GM18499 (cell line): ENCODE measurements around the gene PLEKHF1.

Experiments used
- ATAC-seq: cut with Tn5 transposase; IDR thresholded peaks from one replicate; pipeline ENCODE4 v1.9.1; 2021; ENCODE audit warnings: moderate number of reproducible peaks; ENCODE audit not compliant: insufficient read depth, unreplicated experiment

Gene PLEKHF1

DNA sequence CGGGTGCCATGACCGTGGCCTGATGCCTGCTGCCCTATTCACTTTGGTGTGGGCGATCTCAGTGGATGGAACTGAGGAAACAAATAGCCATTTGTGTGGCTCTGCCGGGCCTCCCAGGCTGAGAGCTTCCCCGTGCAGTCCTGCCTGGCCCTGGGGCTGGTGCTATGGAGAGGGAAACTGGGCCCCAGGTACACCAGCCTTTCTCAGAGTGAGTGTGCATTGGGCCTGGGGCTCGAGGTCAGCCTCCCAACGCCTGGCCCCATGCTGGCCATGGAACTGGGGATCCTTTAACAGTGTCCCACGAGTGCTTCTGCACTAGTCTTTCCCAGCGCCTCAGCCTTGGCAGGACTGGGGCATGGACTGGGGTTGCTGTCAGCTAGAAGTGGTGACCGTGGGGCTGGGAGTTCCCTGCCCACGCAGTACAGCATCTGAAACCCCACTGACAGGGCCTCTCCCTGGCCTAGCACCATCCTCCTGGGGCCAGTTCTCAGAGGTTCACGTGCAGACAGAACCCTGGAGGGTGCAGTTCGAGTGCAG, 10.5 kb downstream of the PLEKHF1 start:
- ATAC-seq, result no peak

DNA sequence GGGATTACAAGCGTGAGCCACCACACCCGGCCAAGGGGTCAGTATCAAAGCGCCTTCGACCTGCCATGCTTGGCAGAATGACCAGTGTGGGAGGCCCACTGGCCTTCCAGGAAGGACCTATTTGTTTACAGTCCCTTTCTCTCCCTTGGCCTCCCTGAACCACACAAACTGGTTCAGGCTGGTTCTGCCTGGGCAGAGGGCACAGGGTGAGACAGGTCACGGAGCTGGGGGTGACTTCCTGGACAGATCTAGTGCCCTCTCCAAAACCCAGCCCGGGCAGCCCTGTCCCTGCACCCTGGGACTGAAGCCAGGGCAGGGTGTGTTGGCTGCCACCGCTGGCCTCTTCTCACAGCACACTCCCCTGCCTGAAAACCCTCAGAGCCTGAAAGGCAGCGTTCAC, 11.3 kb downstream of the PLEKHF1 start:
- no peak for ATAC-seq

DNA sequence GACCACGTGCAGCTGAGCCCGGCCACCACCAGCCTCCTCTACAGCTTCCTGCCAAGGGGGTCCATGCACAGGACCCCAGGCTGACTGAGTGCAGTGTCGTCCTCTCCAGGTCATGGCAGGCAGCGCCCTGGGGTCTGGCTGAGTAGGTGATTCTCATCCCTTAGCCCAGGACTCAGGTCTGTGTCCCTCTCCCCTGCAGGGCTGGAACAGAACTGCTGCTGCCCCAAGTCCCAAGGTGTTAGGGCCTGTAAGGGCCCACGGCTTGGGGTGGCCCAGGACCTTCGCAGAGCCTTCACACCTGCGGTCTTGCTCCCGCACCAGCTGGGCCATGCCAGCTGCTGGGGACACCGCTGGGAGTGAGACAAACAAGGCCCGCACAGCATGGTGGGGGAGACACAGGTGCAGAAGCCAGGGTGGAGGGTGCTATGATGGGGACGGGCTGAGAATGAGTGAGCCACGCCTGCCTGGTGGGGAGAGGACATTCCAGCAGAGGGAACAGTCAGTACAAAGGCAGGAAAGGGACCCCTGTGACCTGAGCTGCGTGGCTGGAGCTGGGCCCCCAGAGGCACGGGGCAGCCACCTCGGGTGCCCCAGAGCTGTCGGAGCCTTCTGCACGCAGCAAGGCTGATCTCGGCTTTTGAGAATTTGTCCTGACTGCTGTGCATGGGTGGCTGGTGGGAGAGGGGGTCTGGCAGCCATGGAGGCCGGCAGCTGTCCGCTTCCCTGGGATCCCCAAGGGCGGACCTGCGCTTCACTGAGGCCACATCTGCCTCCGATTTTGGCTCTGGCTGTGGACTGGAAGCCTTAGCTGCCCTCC, 11.9 kb downstream of the PLEKHF1 start:
- no peak for ATAC-seq

DNA sequence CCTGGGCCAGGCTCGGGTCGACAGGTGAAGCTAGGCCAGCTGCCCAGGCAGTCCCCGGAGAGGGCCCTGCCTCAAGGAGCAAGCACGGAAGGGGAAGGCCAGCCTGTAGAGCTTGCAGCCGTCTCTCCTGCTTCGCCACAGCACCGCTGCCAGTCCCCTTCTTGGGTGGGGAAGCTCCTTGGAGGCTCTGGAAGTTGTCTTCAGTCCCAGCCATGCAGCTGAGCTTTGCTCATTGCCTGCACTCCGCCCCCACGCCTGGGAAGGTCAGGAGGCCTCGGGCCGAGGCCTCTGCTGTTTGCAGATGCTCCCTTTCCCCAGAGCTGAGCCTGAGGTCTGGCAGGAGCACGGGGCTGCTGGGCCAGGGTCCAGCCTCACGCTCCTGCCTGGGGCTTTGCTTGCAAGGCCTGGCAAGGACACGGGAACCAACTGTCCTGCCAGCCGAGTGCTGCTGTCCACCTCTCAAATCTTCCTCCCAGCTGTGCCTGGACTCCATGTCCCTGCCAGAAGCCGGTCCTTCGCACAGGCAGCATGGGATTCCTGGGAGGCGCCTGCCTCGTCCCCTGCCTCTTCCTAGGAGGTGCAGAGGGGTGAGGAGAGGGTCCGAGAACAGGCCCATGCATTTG, 13.3 kb downstream of the PLEKHF1 start:
- no peak for ATAC-seq

DNA sequence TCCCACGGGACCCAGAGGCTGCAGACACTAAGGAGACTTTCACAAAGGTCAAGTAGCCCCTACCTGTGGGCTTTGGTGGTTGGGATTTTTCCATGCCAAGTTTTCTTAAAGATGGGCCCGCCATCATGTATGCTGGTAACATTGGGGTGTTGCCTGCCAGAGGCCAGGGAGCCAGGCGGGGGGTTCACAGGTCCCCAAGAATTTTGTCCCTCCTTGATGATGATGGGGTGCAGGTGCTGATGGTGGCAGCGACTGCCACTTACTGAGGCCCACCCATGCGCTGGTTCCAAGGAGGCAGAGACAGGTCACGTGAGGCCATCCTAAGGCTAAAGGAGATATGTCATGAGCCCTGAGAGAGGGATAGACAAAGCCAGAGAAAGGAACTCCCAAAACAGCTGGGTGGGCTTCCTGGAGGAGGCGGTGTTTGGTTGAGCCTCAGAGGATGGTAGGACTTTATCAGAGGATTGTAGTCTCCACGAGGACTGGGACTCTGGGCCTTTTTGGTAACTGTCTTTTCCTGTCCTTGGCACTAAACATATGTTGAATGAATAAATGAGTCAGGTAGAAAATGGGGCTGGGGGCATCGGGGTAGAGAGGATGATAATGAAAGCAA, 14.4 kb downstream of the PLEKHF1 start:
- no peak for ATAC-seq

DNA sequence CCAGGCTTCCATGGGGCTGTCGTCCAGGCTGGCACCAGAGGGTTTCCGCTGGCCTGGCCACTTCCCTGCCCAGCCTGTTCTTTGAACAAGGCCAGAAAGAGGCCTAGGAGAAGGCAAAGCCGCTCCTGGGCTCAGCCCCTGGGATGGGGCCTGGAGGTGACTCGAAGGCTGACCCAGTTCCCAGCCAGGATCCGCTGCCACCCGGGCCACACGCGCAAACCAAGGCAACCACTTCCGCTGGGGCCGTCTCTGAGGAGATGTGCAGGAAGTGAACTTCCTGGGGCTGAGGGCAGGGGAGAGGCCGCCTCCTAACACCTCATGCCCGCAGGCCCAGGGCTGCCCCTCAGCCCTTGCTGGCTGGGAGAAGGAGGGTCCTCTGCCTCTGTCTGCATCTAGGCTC, 15.2 kb downstream of the PLEKHF1 start:
- no peak for ATAC-seq

DNA sequence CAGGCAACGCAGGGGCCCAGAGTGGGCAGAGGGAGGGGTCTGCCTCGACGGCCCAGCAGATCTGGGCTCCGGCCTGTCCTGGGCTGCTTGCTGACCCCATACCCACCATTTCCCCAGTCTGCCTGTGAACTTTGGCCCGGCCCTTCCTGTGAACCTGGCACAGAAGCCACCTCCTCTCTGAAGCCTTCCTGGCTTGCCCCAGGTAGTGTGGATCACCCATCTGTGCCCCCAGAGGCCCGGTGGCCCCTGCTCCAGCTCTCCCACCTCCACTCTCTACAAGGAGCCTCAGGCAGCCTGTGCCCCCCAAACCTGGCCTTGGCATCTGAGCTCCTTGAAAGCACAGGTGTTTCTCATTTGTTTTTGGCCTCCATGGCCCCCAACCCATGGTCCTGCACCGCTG, 15.7 kb downstream of the PLEKHF1 start:
- no peak for ATAC-seq

DNA sequence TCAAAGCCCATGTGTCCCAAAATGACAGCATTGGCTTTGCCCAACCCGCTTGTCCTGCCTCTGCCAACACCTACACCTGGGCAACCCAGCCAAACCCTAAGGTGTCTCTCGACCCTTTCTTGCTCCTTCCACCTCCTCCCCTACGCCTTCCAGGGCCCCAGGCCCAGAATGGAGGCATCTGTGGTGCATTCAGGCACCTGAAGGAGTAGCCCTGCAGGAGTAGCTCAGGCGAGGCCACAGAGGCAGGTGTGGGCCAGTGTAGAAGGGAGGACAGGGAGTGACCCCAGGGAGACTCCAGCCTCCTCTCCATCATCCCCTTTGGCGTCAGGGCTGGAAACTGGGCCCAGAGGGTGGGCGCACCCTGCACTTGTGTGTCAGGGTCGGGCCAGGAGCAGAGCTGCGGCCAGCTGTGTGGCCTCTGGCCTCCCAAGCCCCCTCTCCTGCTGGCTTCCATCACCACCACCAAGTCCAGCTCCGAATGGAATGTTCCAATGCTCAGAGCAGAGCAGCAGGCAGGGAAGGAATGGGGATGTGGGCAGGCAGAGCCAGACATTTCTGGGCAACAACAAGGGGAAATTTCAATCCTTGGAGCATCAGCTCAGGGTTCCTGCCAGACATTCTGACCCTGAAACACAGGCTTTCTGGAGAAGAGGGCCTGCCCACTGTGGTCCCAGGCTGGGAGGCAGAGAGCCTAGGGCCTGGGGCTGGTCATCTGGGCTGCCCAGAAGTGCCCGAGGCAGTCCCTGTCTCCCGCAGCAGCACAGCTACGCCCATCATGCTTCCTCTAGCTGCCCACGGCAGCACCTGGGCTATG, 16.4 kb downstream of the PLEKHF1 start:
- no peak for ATAC-seq

DNA sequence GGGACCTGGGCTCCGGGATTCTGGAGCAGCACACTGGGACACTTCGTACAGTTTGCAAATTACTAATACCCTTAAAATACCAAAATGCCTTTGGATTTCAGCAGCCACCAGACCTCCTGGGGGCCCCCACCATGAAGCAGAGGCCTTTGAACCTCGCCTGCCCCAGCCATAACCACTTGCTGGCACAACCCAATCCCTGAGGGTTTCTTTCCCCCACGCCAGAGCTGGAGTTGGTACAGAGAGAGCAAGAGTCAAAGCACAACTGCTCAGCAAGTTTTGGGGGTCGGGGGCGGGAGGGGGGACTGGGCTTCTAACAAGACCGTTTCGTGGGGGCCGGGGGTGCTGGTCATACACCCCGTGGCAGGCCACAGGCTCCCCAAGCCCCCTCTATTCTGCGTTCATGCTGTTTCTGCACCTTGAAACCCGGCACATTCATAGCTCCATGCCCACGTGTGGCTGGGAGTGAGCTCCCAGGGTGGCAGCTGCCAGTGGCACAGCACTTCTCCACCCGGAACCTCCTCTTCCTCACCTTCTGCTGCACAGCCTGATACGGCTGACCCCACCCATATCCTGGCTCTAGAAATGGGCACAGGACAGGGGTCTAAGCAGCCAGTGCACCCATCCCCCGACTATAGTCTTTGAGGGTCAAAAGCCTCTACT, 17.1 kb downstream of the PLEKHF1 start:
- no peak for ATAC-seq

DNA sequence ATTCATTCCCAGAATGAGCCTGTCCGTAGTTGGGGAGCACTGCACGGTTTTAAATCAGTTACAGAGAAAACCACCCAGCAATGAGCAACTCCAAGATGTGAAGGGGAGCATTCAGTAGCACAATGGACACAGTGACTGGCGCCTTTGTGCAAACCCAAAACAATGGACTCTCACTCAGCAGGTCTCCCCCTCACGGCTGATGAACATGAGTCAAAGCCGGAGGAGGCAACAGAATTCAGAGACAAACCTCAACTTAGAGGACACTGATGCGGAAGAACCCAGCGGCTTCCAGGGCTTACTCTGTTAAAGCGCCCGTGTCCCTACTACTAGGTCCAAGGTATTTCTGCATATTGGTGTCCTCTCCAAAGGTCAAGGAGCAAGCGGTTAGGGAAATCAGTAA, 17.7 kb downstream of the PLEKHF1 start:
- no peak for ATAC-seq

DNA sequence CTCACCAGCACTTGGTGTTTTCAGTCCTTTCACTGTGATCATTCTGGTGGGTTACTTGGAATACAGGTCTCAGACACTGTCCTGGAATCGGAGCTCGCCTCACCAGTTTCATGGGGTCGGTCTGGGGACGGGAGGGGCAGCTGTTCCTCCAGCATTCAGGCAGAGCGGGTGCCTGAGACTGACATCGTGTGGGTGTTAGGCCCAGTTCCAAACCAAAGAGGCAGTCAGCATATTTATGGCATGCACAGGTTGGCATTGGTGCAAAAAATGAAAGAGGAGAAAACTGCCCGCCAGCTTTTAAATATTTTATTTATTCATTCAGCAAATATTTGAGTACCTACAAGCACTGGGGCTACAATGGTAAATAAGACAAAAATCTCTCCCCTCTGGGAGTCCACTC, 20.1 kb downstream of the PLEKHF1 start:
- no peak for ATAC-seq

DNA sequence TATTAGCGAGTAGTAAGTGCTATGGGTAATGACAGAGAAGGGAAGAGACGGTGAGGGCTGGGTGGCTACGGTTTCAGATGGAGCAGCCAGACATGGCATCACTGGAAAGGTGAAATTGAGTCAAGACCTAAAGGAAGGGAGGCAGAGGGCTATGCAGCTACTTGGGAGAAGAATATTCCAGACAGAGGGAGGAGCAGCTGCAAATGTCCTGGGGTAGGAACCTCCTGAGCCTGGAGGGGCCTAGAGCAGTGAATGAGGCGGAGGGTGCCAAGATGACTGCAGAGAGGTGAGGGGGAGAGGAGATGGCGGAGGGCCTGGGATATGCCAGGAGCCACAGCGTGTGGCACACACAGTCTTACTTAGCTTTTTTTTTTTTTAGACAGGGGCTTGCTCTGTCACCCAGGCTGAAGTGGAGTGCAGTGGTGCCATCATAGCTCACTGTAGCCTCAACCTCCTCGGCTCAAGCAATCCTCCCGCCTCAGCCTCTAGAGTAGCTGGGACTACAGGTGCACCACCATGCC, 21.1 kb downstream of the PLEKHF1 start:
- ATAC-seq, result no peak

DNA sequence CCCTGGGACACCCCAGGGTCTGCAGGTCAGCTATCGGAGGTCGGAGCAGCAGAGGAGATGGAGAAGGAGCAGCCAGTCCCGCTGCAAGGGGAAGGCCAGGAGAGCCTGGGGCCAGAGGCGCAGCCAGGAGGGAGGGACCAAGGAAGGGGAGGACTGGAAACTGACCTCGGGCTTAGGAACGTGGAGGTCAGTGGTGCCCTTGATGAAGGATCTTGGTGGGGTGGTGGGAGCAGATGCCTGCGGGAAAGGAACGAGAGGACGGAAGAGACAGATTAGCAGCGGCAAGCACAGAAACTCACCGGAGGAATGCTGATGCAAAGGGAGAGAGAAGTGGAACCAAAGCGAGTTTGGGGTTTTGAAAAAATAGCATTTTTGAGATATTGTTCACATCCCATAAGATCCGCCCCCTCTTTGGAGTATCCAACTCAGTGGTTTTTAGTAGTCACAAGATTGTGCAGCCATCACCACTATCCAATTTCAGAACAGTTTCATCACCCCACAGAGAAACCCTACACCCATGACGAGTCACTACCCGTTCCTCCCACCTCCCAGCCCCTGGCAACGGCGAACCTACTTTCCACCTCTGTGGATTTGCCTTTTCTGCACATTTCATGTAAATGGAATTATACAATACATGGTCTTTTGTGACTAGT, 22.1 kb downstream of the PLEKHF1 start:
- no peak for ATAC-seq

DNA sequence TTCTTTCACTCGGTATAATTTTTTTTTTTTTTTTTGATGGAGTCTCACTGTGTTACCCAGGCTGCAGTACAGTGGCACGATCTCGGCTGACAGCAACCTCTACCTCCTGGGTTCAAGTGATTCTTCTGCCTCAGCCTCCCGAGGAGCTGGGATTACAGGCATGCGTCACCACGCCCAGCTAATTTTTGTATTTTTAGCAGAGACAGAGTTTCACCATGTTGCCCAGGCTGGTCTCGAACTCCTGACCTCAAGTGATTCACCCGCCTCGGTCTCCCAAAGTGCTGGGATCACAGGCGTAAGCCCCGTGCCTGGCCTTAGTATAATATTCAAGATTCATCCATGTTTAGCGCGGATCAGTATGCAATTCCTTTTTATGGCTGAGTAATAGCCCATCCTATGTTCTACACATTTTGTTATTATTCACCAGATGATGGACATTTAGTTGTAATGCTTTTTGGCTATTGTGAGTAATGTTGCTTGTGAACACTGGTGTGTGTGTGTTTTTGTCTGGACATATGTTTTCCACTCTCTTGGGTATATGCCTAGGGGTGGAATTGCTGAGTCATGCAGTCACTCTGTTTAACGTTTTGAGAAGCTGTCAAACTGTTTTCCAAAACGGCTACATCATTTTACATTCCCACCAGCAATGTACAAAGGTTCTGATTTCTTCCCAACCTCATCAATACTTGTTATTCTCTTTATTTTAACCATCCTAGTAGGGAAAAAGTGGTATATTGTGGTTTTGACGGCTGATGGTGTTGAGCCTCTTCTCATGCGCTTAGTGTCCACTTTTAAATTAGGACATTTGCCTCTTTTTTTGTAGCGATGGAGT, 22.9 kb downstream of the PLEKHF1 start:
- no peak for ATAC-seq

DNA sequence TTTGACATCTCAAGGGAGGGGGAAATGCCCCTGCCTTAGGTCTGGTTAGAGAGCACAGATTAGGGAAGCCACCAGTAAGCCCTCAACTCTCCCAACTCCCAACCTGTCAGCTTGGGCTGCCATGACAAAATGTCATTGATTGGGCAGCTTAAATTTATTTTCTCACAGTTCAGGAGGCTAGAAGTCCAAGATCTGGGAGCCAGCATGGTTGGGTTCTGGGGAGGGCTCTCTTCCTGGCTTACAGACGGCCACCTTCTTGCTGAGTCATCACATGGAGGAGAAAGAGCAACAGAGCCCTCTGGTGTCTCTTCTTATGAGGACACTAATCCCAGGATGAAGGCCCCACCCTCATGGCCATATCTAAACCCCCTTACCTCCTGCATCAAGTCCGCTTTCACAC, 25.6 kb downstream of the PLEKHF1 start:
- ATAC-seq, result no peak

DNA sequence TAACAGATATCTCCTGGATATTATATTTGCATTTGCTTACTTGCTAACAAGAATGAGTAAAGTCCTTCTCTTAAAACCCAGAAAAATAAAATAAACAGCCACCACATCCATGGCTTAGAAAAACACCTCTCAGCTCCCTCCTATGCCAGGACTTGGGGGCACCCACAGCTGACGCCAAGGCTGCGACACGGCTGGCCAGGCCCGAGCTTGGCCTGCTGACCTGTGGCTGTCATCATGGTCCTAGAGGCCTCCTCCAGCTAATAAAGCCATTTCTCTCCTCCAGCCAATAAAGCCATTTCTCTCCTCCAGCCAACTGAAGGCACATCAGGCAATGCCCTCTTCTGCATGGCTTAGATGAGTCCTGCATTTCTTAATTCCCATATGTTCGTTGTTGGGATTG, 28.9 kb downstream of the PLEKHF1 start:
- ATAC-seq, result no peak

DNA sequence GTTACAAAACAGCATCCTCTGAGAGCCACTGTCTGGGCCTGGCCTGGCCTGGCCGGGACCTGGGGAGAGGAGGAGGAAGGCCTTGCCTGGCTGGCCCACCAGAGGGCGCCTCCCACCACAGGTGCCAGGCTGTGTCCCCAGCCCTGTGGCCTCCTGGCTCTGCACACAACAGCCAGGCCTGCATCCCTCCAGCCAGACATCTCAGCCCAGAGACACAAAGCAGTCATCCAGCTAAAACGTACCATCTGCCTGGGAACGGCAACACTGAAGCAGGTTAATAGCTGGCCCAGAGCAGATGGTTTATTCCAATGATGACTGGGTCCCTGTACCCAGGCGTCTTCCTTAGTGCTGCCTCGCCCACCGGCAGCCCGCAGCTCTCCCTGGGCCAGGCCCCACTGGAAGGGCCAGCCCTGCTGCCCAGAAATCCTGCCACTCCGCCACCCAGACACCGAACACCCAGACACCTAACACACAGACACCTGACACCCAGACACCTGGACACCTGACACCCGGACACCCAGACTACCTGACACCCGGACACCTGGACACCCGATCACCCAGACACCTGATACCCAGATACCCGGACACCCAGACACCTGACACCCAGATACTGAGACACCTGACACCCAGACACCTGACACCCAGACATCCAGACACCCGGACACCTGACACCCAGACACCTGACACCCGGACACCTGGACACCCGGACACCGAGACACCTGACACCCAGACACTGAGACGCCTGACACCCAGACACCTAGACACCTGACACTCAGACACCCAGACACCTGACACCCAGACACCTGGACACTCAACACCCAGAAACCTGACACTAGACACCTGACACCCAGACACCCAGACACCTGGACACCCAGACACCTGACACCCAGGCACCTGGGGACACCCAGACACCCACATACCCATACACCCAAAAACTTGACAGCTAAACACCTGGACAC, 29.7 kb downstream of the PLEKHF1 start:
- peak; percentile 85 for ATAC-seq
